Motor neuron (in vitro differentiated cells): ENCODE measurements around the gene CALCOCO1. TPM values are rescaled to one million over a fixed set of nuclear protein-coding genes. Genes with fewer than 3 reads are reported as not detected.
"Not testable (repeated sequence)": the region's sequence is repeated elsewhere in the genome, so short reads cannot be mapped to it uniquely, and the experiment has no call there.

Experiments used
- ATAC-seq, 8 experiments: fragments of 200-7000 bp; cut with Tn5 transposase; replicated peaks in 6 of 8; 2 replicates each; pipeline ENCODE4 v1.8.0; 2021; ENCODE audit warnings: mild to moderate bottlenecking in 8 of 8, moderate library complexity in 8 of 8
- H3K27ac ChIP-seq, 2 donors: fragments of 250-450 bp; sonication (Bioruptor Pico); 2 replicates each; pipeline ENCODE4 v1.9.0; 2021; ENCODE audit warnings: antibody characterized with exemption in 2 of 2, mild to moderate bottlenecking in 2 of 2, moderate library complexity in 1 of 2
- H3K4me1 ChIP-seq, 2 donors: fragments of 250-450 bp; sonication (Bioruptor Pico); replicated peaks in 1 of 2; 2 replicates each; pipeline ENCODE4 v1.6.1; 2021; ENCODE audit warnings: antibody characterized with exemption in 2 of 2, mild to moderate bottlenecking in 2 of 2, moderate library complexity in 1 of 2
- H3K4me3 ChIP-seq, 5 donors: fragments of 250-450 bp; sonication (Bioruptor Pico); 2 replicates each; pipeline ENCODE4 v1.9.0; 2021; ENCODE audit warnings: antibody characterized with exemption in 5 of 5, mild to moderate bottlenecking in 5 of 5, moderate library complexity in 4 of 5
- WGBS, 10 experiments: fragments of 450-650 bp; shearing (Covaris generic); methylation state at CpG; one replicate each; pipeline ENCODE4 v1.0.0; 2022; 5-methylcytosine and 5-hydroxymethylcytosine counted together
- in situ Hi-C, 9 experiments: fragments of 400-800 bp; cut with MboI; loops; one replicate each; pipeline ENCODE4 v1.15.0; 2021; ENCODE audit warnings: low sequenced_read_pairs in 9 of 9, low pct_unique_long_range_greater_than_20kb in 2 of 9; ENCODE audit not compliant: unreplicated experiment in 9 of 9
- total RNA-seq, 8 experiments: library from RNA; unstranded; fragments of 300-600 nt; gene quantifications; 2 replicates each; pipeline versions ENCODE4 v1.2.3 to v1.2.4, GENCODE V29; 2022

CALCOCO1 gene
- total RNA-seq, 8 experiments from 2014 or later, result 28.8 to 141 (median 64.2) TPM

- ATAC-seq, result peak in 2 of 8 experiments; percentile 1
- no peak overlapping the region for H3K4me3 ChIP-seq
- no peak overlapping the region for H3K27ac ChIP-seq
- H3K4me1 ChIP-seq, result peaks cover 9 to 11% of the 10 kb centered on the region in 2 donors
- 0 to 20% (median 13%) methylated on average over 1 to 3 of the region's 4 CpGs; no CpG with 5 or more reads in 6 of the 10 experiments for WGBS, 10 experiments
- in situ Hi-C loops, result no loop called here
Observed at GRCh38 chr12:53725824-53726223, 1.4 kb downstream of the CALCOCO1 start.

DNA sequence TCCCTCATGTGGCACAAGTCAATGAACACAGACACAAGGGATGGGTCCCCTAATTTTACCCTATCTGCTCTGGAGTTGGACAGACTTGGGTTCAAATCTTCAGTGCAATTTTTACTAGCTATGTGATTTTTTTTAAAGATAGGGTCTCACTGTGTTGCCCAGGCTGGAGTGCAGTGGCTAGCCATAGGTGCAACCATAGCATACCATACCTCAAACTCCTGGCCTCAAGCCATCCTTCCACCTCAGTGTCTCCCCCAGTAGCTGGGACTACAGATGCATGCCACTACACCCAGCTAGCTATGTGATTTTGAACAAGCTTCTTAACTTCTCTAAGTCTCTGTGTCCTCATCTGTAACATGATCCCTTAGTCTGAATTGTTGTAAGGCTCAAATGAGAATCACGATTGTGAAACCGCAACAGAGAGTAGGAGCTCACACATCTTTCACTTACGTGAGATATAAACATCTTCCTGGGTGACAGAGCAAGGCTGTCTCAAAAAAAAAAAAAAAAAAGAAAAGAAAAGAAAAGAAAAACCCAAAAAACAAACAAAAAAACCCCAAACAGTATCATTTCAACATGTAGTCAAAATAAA is 4.7 kb downstream of the CALCOCO1 start:
- WGBS, 10 experiments, result 68 to 100% (median 79%) methylated on average over 1 to 3 of the region's 3 CpGs; no CpG with 5 or more reads in 2 of the 10 experiments
- Histone ChIP-seq H3K27ac (no peak overlapping the region), H3K4me3 (no peak overlapping the region), H3K4me1 (peaks cover 2 to 6% of the 10 kb centered on the region in 2 donors)
- in situ Hi-C loops, result no loop called here
- ATAC-seq, result no peak

GRCh38 chr12:53720946-53721345 is 6.3 kb downstream of the CALCOCO1 start:
- H3K4me3 ChIP-seq, result no peak overlapping the region
- no peaks in the 10 kb centered on the region for H3K4me1 ChIP-seq
- no peak overlapping the region for H3K27ac ChIP-seq
- ATAC-seq, result no peak
- WGBS, 10 experiments, result 17 to 50% (median 23%) methylated on average over 1 of the region's 1 CpG; no CpG with 5 or more reads in 6 of the 10 experiments
- in situ Hi-C loops, result no loop called here

DNA sequence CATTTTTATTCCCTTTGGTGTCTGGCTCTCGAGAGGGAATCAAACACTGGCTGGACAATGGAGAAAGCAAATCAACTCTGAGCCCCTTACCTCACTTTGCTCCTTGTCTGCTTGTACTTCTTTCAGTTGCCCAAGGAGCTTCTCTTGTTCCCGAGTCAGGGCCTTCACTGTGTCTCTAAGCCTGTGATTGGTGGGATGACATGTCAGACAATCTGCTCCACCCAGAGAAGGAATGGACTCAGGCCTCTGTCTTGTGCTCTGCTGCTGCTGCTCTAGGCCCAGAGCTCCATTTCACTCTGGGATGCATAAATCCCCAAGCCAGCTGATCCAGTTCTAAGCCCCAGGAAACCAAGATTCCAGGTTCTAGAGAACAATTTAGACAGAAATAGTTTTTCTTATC is 7.6 kb downstream of the CALCOCO1 start:
- H3K4me1 ChIP-seq, result no peaks in the 10 kb centered on the region
- ATAC-seq, result peak in 2 of 8 experiments; percentile 75 to 79
- no peak overlapping the region for H3K27ac ChIP-seq
- 43 to 80% (median 60%) methylated on average over 1 to 2 of the region's 2 CpGs; no CpG with 5 or more reads in 4 of the 10 experiments for WGBS, 10 experiments
- in situ Hi-C loops, result no loop called here
- no peak overlapping the region for H3K4me3 ChIP-seq

DNA sequence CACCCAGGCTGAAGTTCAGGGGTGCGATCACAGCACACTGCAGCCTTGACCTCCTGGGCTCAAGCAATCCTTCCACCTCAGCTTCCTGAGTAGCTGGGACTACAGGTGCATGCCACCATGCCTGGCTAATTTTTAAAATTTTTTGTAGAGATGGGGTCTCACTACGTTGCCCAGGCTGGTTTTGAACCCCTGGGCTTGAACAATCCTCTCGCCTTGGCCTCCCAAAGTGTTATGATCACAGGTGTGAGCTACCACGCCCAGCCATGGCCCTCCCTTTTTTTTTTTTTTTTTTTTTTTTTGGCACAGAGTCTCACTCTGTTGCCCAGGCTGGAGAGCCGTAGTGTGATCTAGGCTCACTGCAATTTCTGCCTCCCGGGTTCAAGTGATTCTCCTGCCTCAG is 8.7 kb downstream of the CALCOCO1 start:
- H3K4me3 ChIP-seq, ATAC-seq, H3K4me1 ChIP-seq, in situ Hi-C loops, H3K27ac ChIP-seq: not testable (repeated sequence)
- 74 to 100% (median 81%) methylated on average over 1 to 5 of the region's 6 CpGs; no CpG with 5 or more reads in 2 of the 10 experiments for WGBS, 10 experiments

DNA sequence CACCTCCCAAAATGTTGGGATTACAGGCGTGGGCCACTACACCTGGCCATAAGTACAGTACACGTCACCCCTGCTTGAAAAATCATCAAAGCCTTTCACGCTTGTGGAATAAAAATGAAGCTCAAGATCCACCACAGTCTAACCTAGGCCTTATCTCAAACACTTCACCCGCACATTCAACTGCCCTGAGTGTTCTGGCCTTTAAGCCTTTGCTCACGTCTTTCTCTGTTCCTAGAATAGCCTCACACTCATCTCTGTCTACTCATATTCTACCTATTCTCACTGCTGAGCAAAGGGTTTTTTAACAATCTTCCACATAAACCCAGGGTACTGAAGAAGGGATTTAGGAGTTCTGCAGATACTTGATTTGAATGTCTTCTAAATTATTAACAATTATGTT is 9.9 kb downstream of the CALCOCO1 start:
- Histone ChIP-seq H3K27ac (no peak overlapping the region), H3K4me1 (peaks cover 7 to 9% of the 10 kb centered on the region in 2 donors), H3K4me3 (no peak overlapping the region)
- ATAC-seq, result no peak
- WGBS, 10 experiments, result 67 to 100% (median 82%) methylated on average over 1 to 5 of the region's 5 CpGs
- in situ Hi-C loops, result no loop called here

GRCh38 chr12:53714004-53714403 is 13.2 kb downstream of the CALCOCO1 start:
- H3K4me1 ChIP-seq, result peaks cover 23 to 42% of the 10 kb centered on the region in 2 donors
- in situ Hi-C loops, result no loop called here
- no peak overlapping the region for H3K4me3 ChIP-seq
- WGBS, 10 experiments, result 50 to 100% (median 83%) methylated on average over 1 to 3 of the region's 4 CpGs; no CpG with 5 or more reads in 3 of the 10 experiments
- ATAC-seq, result no peak
- no peak overlapping the region for H3K27ac ChIP-seq

DNA sequence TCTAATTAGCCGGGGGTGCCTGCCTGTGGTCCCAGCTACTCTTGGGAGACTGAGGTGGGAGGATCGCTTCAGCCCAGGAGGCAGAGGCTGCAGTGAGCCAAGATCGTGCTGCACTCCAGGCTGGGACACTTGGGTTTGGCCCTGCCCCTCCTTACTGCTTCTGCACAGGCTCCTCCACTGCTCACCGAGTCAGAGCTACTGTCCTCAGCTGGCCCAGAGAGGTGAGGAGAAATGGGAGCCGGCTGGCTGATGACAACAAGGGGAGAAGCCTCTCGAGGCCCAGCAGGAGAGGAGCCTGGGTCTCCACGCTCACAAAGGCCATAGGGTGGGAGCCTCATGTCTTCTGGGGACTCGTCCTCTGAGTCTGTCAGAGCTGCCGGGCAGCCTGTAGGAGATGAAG is 13.7 kb downstream of the CALCOCO1 start:
- 63 to 100% (median 82%) methylated on average over 1 to 7 of the region's 9 CpGs; no CpG with 5 or more reads in 5 of the 10 experiments for WGBS, 10 experiments
- Histone ChIP-seq H3K4me3 (no peak overlapping the region), H3K4me1 (peaks cover 23 to 45% of the 10 kb centered on the region in 2 donors), H3K27ac (no peak overlapping the region)
- ATAC-seq, result no peak
- in situ Hi-C loops, result no loop called here

DNA sequence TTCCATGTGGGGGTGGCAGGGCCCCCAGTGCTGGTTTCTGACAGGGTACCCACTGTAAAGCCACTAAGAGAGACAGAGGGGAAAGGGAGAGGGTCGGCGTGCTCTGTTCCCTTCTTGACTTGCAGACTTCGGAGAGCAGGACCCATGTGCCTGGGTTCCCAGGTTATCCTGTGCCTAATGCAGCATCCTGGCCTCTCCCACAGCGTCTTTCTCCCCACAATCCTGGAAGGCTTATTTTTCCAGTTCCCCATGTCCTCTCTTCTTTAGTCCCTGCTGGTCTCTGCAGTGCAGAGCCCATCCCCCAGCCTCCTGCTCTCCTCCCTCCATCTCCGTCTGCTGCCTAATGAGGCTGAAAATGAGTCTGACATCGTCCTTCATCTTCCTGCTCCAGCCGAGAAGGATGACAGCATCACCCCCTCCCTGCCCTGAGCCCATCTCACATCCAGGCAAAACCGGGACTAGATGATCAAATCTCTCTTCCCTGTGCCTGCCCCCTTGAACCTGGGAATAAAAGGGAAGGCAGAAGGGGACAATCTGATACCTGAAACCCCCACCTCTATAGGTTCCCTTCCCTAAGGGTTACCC is 15.1 kb downstream of the CALCOCO1 start:
- Histone ChIP-seq H3K4me3 (no peak overlapping the region), H3K27ac (peak overlapping the region; percentile 78 to 82), H3K4me1 (peaks cover 23 to 45% of the 10 kb centered on the region in 2 donors)
- WGBS, 10 experiments, result 0 to 74% (median 17%) methylated on average over 1 to 7 of the region's 8 CpGs; no CpG with 5 or more reads in 4 of the 10 experiments
- in situ Hi-C loops, result no loop called here
- peak in 5 of 8 experiments; percentile 96 to 99 (median 97) for ATAC-seq

GRCh38 chr12:53710091-53710490 is 17.2 kb downstream of the CALCOCO1 start:
- H3K27ac ChIP-seq, result peak overlapping the region in 1 of 2 donors; percentile 51
- in situ Hi-C loops, result no loop called here
- H3K4me1 ChIP-seq, result peaks cover 23 to 45% of the 10 kb centered on the region in 2 donors
- 0 to 57% (median 36%) methylated on average over 1 to 3 of the region's 6 CpGs; no CpG with 5 or more reads in 4 of the 10 experiments for WGBS, 10 experiments
- no peak overlapping the region for H3K4me3 ChIP-seq
- peak in 2 of 8 experiments; percentile 6 to 21 for ATAC-seq

- H3K27ac ChIP-seq, result peak overlapping the region in 1 of 2 donors; percentile 39
- in situ Hi-C loops, result no loop called here
- H3K4me1 ChIP-seq, result peaks cover 23 to 45% of the 10 kb centered on the region in 2 donors
- no peak overlapping the region for H3K4me3 ChIP-seq
- ATAC-seq, result peak in 2 of 8 experiments; percentile 6 to 10
- WGBS, 10 experiments, result 0 to 83% (median 34%) methylated on average over 1 to 2 of the region's 4 CpGs; no CpG with 5 or more reads in 3 of the 10 experiments
Observed at GRCh38 chr12:53709671-53710070, 17.6 kb downstream of the CALCOCO1 start.

GRCh38 chr12:53706080-53706479 is 21.2 kb downstream of the CALCOCO1 start:
- in situ Hi-C loops, result no loop called here
- peaks cover 6 to 28% of the 10 kb centered on the region in 2 donors for H3K4me1 ChIP-seq
- 38 to 83% (median 67%) methylated on average over 1 of the region's 1 CpG; no CpG with 5 or more reads in 2 of the 10 experiments for WGBS, 10 experiments

DNA sequence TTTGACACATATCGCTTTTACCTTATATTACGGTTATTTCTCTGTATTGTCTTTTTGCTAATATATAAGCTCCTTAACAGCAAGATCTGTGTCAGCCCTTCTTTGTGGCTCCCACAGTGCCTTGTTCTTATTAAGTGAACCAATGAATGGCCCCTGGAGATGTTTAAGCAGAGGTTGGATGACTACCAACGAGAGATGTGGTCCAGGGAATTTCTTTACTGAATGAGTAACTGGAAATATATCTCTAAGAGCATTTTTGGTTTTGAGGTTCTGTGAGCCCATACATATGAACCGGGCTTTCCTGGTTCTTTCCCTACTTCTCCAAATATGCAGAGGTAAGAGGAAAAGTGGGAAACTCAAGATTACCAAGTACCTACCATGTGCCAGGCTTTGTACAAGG is 23.5 kb downstream of the CALCOCO1 start:
- in situ Hi-C loops, result loop anchor here in 2 of 9 experiments (5.0 kb wide), 1 partner anchor 39 kb away; no protein-coding TSS in a partner anchor
- peaks cover 0 to 9% of the 10 kb centered on the region in 2 donors for H3K4me1 ChIP-seq
- no peak for ATAC-seq
- H3K4me3 ChIP-seq, result no peak overlapping the region
- no peak overlapping the region for H3K27ac ChIP-seq
- 0 to 74% (median 59%) methylated on average over 1 to 4 of the region's 4 CpGs; no CpG with 5 or more reads in 1 of the 10 experiments for WGBS, 10 experiments

More at GRCh38 chr12:53706080-53706479, 21.2 kb downstream of the CALCOCO1 start:
- no peak for ATAC-seq
- no peak overlapping the region for H3K27ac ChIP-seq
- no peak overlapping the region for H3K4me3 ChIP-seq
